H9 (cell line): Measurements from ENCODE around the gene YDJC. TPM values are rescaled to one million over a fixed set of nuclear protein-coding genes. Genes with fewer than 3 reads are reported as not detected.

Experiments
- DNase-seq: peaks from one replicate; pipeline ENCODE4 v3.0.0-alpha.2; 2017
- H2AFZ ChIP-seq: one replicate; pipeline ENCODE4 v1.6.1; 2013; ENCODE audit warnings: mild to moderate bottlenecking, low read length, control low read depth, moderate library complexity
- H2AK5ac ChIP-seq: 2 replicates; pipeline ENCODE4 v1.6.1; 2013; ENCODE audit warnings: low read length, control low read depth, mixed read lengths; ENCODE audit not compliant: insufficient read length
- H2BK120ac ChIP-seq: one replicate; pipeline ENCODE4 v1.6.1; 2013; ENCODE audit warnings: low read depth, mild to moderate bottlenecking, low read length, control low read depth, inconsistent platforms; ENCODE audit not compliant: poor library complexity, severe bottlenecking
- H2BK12ac ChIP-seq: 2 replicates; pipeline ENCODE4 v1.6.1; 2013; ENCODE audit warnings: low read length, control low read depth, mixed read lengths, low read depth; ENCODE audit not compliant: insufficient read length
- H2BK15ac ChIP-seq: 2 replicates; pipeline ENCODE4 v1.6.1; 2013; ENCODE audit warnings: low read depth, low read length, control low read depth
- H2BK20ac ChIP-seq: one replicate; pipeline ENCODE4 v1.6.1; 2013; ENCODE audit warnings: low read depth, mild to moderate bottlenecking, low read length, control low read depth, inconsistent platforms; ENCODE audit not compliant: poor library complexity, severe bottlenecking
- H2BK5ac ChIP-seq: 2 replicates; pipeline ENCODE4 v1.6.1; 2013; ENCODE audit warnings: low read length, control low read depth, mixed read lengths; ENCODE audit not compliant: insufficient read length
- H3K14ac ChIP-seq: 2 replicates; pipeline ENCODE4 v1.6.1; 2013; ENCODE audit warnings: low read length, control low read depth; ENCODE audit not compliant: insufficient read depth
- H3K18ac ChIP-seq: 2 replicates; pipeline ENCODE4 v1.6.1; 2013; ENCODE audit warnings: low read depth, mild to moderate bottlenecking, mixed read lengths, low read length, control low read depth; ENCODE audit not compliant: insufficient read length
- H3K23ac ChIP-seq: 2 replicates; pipeline ENCODE4 v1.6.1; 2013; ENCODE audit warnings: low read length, control low read depth, mixed read lengths, low read depth; ENCODE audit not compliant: insufficient read length
- H3K23me2 ChIP-seq: 2 replicates; pipeline ENCODE4 v1.6.1; 2013; ENCODE audit warnings: low read depth, mild to moderate bottlenecking, mixed read lengths, low read length, control low read depth; ENCODE audit not compliant: insufficient read length, poor library complexity, severe bottlenecking
- H3K27ac ChIP-seq: 2 replicates; pipeline ENCODE4 v1.5.1; 2013; ENCODE audit warnings: low read length, control low read depth, mixed read lengths, low read depth; ENCODE audit not compliant: insufficient read length
- H3K27me3 ChIP-seq: 2 replicates; pipeline ENCODE4 v1.6.1; 2013; ENCODE audit warnings: low read length, control low read depth, inconsistent platforms; ENCODE audit not compliant: insufficient read depth
- H3K4ac ChIP-seq: 2 replicates; pipeline ENCODE4 v1.6.1; 2013; ENCODE audit warnings: low read depth, mild to moderate bottlenecking, control low read depth, inconsistent platforms, low read length, moderate library complexity
- H3K4me1 ChIP-seq: 2 replicates; pipeline ENCODE4 v1.6.1; 2013; ENCODE audit warnings: low read length, control low read depth, inconsistent platforms; ENCODE audit not compliant: insufficient read depth
- H3K4me2 ChIP-seq: 2 replicates; pipeline ENCODE4 v1.6.1; 2013; ENCODE audit warnings: low read length, control low read depth, mixed read lengths; ENCODE audit not compliant: insufficient read length, insufficient read depth
- H3K56ac ChIP-seq: 2 replicates; pipeline ENCODE4 v1.6.1; 2013; ENCODE audit warnings: low read depth, mild to moderate bottlenecking, mixed read lengths, low read length, control low read depth; ENCODE audit not compliant: insufficient read length
- H3K79me1 ChIP-seq: 2 replicates; pipeline ENCODE4 v1.6.1; 2013; ENCODE audit warnings: low read depth, mild to moderate bottlenecking, moderate library complexity, low read length, control low read depth, inconsistent platforms; ENCODE audit not compliant: insufficient read depth, poor library complexity, severe bottlenecking
- H3K79me2 ChIP-seq: 2 replicates; pipeline ENCODE4 v1.6.1; 2013; ENCODE audit warnings: low read length, control low read depth, inconsistent platforms; ENCODE audit not compliant: insufficient read depth
- H3K9ac ChIP-seq: 2 replicates; pipeline ENCODE4 v1.6.1; 2013; ENCODE audit warnings: low read length, control low read depth, mixed read lengths; ENCODE audit not compliant: insufficient read length; ENCODE audit errors: extremely low read depth
- H3K9me3 ChIP-seq: one replicate; pipeline ENCODE4 v1.6.1; 2013; ENCODE audit warnings: low read depth, low read length, inconsistent platforms; ENCODE audit not compliant: control insufficient read depth
- H3T11ph ChIP-seq: one replicate; pipeline ENCODE4 v1.6.1; 2013; ENCODE audit warnings: mild to moderate bottlenecking, low read length, control low read depth, inconsistent platforms
- H4K20me1 ChIP-seq: one replicate; pipeline ENCODE4 v1.6.1; 2013; ENCODE audit not compliant: control insufficient read depth, insufficient read length, insufficient read depth
- H4K5ac ChIP-seq: 2 replicates; pipeline ENCODE4 v1.6.1; 2013; ENCODE audit warnings: low read depth, mild to moderate bottlenecking, mixed read lengths, low read length, control low read depth; ENCODE audit not compliant: insufficient read length
- H4K8ac ChIP-seq: replicated peaks from 2 replicates; pipeline ENCODE4 v1.6.1; 2013; ENCODE audit warnings: low read length, control low read depth, mixed read lengths, low read depth; ENCODE audit not compliant: insufficient read length
- H4K91ac ChIP-seq: 2 replicates; pipeline ENCODE4 v1.6.1; 2013; ENCODE audit warnings: low read depth, mild to moderate bottlenecking, moderate library complexity, mixed read lengths, low read length, control low read depth; ENCODE audit not compliant: insufficient read length
- H3K27ac Mint-ChIP-seq, 3 experiments: 2 replicates in 2 of 3; 3 replicates in 1 of 3; pipeline ENCODE4 v1.8.0; 2020 to 2021; ENCODE audit warnings: mixed read lengths in 3 of 3, mild to moderate bottlenecking in 1 of 3, moderate library complexity in 1 of 3
- H3K27me3 Mint-ChIP-seq: 2 replicates; pipeline ENCODE4 v1.8.0; 2021; ENCODE audit warnings: low read depth, mild to moderate bottlenecking, moderate library complexity, mixed read lengths
- H3K36me3 Mint-ChIP-seq, 3 experiments: 2 replicates in 2 of 3; 3 replicates in 1 of 3; pipeline ENCODE4 v1.8.0; 2020 to 2021; ENCODE audit warnings: low read depth in 3 of 3, mixed read lengths in 3 of 3; ENCODE audit not compliant: insufficient read depth in 1 of 3
- H3K4me1 Mint-ChIP-seq, 2 experiments: 2 replicates each; pipeline ENCODE4 v1.8.0; 2020; ENCODE audit warnings: mixed read lengths in 2 of 2
- H3K4me3 Mint-ChIP-seq, 2 experiments: 2 replicates in 1 of 2; 3 replicates in 1 of 2; pipeline ENCODE4 v1.8.0; 2020 to 2021; ENCODE audit warnings: mild to moderate bottlenecking in 2 of 2, mixed read lengths in 2 of 2, moderate library complexity in 1 of 2
- H3K9me3 Mint-ChIP-seq, 2 experiments: 2 replicates in 1 of 2; 3 replicates in 1 of 2; pipeline ENCODE4 v1.8.0; 2020; ENCODE audit warnings: mild to moderate bottlenecking in 2 of 2, mixed read lengths in 2 of 2, moderate library complexity in 1 of 2
- WGBS: extraction: QIAGEN DNeasy Blood & Tissue Kit; methylation state at CpG from one replicate; pipeline ENCODE4 v1.1.7; 2013; ENCODE audit warnings: missing lambda C conversion rate, low lambda C conversion rate, mixed read lengths; ENCODE audit not compliant: insufficient read length; ENCODE audit errors: extremely low coverage; 5-methylcytosine and 5-hydroxymethylcytosine counted together
- total RNA-seq: library from RNA; stranded (reverse); gene quantifications from 2 replicates; pipeline ENCODE4 v1.2.1, GENCODE V29; 2021
- TF ChIP-seq, protein P1 (sequence below): fragments of 200-600 bp; sonication (generic); conservative IDR thresholded peaks from 3 replicates; pipeline ENCODE4 v1.8.0; 2021; ENCODE audit warnings: antibody characterized with exemption, mild to moderate bottlenecking

The YDJC gene
- total RNA-seq, 1 experiment from 2014 or later, result 30.2 TPM

GRCh38 chr22:21613553-21614233 lies 16.1 kb downstream of the YDJC start:
- Histone ChIP-seq H3K79me1 (no peaks in the 10 kb centered on the region), H3K4ac (no peak overlapping the region), H3K18ac (no peak overlapping the region), H2BK15ac (no peak overlapping the region), H3K14ac (no peak overlapping the region), H4K91ac (no peak overlapping the region), H4K5ac (no peak overlapping the region), H2BK5ac (no peak overlapping the region), H2BK120ac (no peak overlapping the region), H3K79me2 (peaks cover 4% of the 10 kb centered on the region; the same call in 1 of the 2 replicates), H3K23me2 (no peaks in the 10 kb centered on the region), H3K27ac (no peak overlapping the region), H2BK12ac (no peak overlapping the region), H3K4me1 (no peaks in the 10 kb centered on the region; the same call in 1 of the 2 replicates), H4K20me1 (no peaks in the 10 kb centered on the region), H2BK20ac (no peak overlapping the region), H3K9me3 (no peaks in the 10 kb centered on the region), H4K8ac (no peak overlapping the region), H2AK5ac (no peak overlapping the region), H2AFZ (no peak overlapping the region), H3K4me2 (no peak overlapping the region), H3K23ac (no peak overlapping the region), H3K9ac (no peak overlapping the region), H3K56ac (no peak overlapping the region), H3K27me3 (no peaks in the 10 kb centered on the region), H3T11ph (no peak overlapping the region)
- H3K36me3 Mint-ChIP-seq, result peaks cover 33 to 56% (median 48%) of the 10 kb centered on the region in 3 experiments; a peak in 6 of 7 replicates
- no CpG with 5 or more reads among the region's 4 CpGs for WGBS
- no peak overlapping the region for H3K4me3 Mint-ChIP-seq
- no peak for DNase-seq
- no peaks in the 10 kb centered on the region for H3K9me3 Mint-ChIP-seq
- TF ChIP-seq, protein P1, sequence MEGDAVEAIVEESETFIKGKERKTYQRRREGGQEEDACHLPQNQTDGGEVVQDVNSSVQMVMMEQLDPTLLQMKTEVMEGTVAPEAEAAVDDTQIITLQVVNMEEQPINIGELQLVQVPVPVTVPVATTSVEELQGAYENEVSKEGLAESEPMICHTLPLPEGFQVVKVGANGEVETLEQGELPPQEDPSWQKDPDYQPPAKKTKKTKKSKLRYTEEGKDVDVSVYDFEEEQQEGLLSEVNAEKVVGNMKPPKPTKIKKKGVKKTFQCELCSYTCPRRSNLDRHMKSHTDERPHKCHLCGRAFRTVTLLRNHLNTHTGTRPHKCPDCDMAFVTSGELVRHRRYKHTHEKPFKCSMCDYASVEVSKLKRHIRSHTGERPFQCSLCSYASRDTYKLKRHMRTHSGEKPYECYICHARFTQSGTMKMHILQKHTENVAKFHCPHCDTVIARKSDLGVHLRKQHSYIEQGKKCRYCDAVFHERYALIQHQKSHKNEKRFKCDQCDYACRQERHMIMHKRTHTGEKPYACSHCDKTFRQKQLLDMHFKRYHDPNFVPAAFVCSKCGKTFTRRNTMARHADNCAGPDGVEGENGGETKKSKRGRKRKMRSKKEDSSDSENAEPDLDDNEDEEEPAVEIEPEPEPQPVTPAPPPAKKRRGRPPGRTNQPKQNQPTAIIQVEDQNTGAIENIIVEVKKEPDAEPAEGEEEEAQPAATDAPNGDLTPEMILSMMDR, result no peak
- no peaks in the 10 kb centered on the region; the same call in 1 of the 2 replicates for H3K27me3 Mint-ChIP-seq
- H3K27ac Mint-ChIP-seq, result peak overlapping the region in 1 of 3 experiments; percentile 69; a peak in 2 of 7 replicates
- no peaks in the 10 kb centered on the region for H3K4me1 Mint-ChIP-seq
